ENCODE measurements around the gene NAV2. TPM values are rescaled to one million over a fixed set of nuclear protein-coding genes. Genes with fewer than 3 reads are reported as not detected.

NAV2 gene
- total and polyA plus RNA-seq, 2 experiments from 2014 or later = 26.0 to 45.0 TPM

DNA sequence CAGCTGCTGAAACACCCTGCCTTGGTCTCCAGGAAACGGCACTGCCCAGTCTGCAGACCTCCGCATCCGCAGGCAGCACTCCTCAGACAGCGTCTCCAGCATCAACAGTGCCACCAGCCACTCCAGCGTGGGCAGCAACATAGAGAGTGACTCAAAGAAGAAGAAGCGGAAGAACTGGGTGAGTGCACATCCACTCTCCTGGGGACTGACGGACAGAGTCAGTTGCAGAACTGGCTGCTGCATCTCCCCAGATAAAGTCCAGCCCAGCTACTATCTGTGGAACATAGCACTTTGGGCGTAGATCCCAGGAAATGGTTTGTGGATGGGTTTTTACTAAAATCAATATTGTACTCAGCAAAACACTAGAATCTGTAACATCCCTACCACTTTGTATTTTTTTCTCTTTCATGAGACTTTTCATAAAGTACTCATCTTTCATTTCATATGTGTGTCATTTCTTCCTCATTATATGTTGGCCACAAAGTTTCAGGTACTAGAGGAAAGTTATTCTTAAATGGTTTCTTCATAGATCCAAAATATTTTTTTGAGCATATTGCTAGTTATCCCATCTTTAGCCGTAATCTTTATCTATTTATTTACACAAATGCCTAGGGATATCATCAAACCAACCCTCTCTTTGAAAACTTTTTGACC, 367.5 kb downstream of the NAV2 start (continued):
- TF ChIP-seq, protein P1, sequence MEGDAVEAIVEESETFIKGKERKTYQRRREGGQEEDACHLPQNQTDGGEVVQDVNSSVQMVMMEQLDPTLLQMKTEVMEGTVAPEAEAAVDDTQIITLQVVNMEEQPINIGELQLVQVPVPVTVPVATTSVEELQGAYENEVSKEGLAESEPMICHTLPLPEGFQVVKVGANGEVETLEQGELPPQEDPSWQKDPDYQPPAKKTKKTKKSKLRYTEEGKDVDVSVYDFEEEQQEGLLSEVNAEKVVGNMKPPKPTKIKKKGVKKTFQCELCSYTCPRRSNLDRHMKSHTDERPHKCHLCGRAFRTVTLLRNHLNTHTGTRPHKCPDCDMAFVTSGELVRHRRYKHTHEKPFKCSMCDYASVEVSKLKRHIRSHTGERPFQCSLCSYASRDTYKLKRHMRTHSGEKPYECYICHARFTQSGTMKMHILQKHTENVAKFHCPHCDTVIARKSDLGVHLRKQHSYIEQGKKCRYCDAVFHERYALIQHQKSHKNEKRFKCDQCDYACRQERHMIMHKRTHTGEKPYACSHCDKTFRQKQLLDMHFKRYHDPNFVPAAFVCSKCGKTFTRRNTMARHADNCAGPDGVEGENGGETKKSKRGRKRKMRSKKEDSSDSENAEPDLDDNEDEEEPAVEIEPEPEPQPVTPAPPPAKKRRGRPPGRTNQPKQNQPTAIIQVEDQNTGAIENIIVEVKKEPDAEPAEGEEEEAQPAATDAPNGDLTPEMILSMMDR (conservative IDR thresholded peaks at IDR 0.05; ENCODE audit: low read depth in 2 of 2) = no peak
- TF ChIP-seq, protein P2, sequence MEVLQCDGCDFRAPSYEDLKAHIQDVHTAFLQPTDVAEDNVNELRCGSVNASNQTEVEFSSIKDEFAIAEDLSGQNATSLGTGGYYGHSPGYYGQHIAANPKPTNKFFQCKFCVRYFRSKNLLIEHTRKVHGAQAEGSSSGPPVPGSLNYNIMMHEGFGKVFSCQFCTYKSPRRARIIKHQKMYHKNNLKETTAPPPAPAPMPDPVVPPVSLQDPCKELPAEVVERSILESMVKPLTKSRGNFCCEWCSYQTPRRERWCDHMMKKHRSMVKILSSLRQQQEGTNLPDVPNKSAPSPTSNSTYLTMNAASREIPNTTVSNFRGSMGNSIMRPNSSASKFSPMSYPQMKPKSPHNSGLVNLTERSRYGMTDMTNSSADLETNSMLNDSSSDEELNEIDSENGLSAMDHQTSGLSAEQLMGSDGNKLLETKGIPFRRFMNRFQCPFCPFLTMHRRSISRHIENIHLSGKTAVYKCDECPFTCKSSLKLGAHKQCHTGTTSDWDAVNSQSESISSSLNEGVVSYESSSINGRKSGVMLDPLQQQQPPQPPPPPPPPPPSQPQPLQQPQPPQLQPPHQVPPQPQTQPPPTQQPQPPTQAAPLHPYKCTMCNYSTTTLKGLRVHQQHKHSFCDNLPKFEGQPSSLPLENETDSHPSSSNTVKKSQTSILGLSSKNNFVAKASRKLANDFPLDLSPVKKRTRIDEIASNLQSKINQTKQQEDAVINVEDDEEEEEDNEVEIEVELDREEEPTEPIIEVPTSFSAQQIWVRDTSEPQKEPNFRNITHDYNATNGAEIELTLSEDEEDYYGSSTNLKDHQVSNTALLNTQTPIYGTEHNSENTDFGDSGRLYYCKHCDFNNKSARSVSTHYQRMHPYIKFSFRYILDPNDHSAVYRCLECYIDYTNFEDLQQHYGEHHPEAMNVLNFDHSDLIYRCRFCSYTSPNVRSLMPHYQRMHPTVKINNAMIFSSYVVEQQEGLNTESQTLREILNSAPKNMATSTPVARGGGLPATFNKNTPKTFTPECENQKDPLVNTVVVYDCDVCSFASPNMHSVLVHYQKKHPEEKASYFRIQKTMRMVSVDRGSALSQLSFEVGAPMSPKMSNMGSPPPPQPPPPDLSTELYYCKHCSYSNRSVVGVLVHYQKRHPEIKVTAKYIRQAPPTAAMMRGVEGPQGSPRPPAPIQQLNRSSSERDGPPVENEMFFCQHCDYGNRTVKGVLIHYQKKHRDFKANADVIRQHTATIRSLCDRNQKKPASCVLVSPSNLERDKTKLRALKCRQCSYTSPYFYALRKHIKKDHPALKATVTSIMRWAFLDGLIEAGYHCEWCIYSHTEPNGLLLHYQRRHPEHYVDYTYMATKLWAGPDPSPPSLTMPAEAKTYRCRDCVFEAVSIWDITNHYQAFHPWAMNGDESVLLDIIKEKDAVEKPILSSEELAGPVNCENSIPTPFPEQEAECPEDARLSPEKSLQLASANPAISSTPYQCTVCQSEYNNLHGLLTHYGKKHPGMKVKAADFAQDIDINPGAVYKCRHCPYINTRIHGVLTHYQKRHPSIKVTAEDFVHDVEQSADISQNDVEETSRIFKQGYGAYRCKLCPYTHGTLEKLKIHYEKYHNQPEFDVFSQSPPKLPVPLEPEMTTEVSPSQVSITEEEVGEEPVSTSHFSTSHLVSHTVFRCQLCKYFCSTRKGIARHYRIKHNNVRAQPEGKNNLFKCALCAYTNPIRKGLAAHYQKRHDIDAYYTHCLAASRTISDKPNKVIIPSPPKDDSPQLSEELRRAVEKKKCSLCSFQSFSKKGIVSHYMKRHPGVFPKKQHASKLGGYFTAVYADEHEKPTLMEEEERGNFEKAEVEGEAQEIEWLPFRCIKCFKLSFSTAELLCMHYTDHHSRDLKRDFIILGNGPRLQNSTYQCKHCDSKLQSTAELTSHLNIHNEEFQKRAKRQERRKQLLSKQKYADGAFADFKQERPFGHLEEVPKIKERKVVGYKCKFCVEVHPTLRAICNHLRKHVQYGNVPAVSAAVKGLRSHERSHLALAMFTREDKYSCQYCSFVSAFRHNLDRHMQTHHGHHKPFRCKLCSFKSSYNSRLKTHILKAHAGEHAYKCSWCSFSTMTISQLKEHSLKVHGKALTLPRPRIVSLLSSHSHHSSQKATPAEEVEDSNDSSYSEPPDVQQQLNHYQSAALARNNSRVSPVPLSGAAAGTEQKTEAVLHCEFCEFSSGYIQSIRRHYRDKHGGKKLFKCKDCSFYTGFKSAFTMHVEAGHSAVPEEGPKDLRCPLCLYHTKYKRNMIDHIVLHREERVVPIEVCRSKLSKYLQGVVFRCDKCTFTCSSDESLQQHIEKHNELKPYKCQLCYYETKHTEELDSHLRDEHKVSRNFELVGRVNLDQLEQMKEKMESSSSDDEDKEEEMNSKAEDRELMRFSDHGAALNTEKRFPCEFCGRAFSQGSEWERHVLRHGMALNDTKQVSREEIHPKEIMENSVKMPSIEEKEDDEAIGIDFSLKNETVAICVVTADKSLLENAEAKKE (CRISPR knock-in tag; IDR thresholded peaks at IDR 0.05) = no peak

DNA sequence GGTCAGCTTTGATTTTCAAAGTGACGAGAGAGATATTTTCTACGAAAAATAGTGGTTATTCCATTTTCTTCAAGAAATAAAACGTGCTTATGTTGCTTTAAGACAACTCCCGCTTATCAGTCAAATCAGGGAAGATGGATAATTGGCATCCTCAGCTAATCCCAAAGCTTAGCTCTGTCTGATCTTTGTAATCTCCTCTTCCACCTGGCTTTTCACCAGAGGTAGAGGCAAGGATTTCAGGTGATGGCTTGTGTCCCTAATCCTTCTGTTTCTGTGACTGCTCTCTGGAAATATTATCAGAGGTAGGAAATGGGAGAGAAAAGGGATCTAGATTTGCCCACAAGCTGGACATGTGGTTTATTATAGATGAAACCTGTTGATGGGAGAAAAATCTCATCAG, 368.7 kb downstream of the NAV2 start:
- ATAC-seq = no peak
- H3K36me3 ChIP-seq (ENCODE audit: insufficient read depth) = peaks cover 33% of the 10 kb centered on the region
- no peak overlapping the region for H3K27ac Mint-ChIP-seq
- TF ChIP-seq, protein P2 (CRISPR knock-in tag; IDR thresholded peaks at IDR 0.05) = no peak
- TF ChIP-seq ZNF331 (CRISPR knock-in tag; IDR thresholded peaks at IDR 0.05; ENCODE audit: low read depth) (no peak), EZH2 (IDR thresholded peaks at IDR 0.05; ENCODE audit: low read depth, unreplicated experiment) (no peak)

More for the DNA sequence above, 368.7 kb downstream of the NAV2 start:
- Histone ChIP-seq H2AFZ (no peak overlapping the region), H3F3A (replicated peaks; ENCODE audit: low read depth) (no peaks in the 10 kb centered on the region), H3K4me2 (no peak overlapping the region), H3K79me2 (replicated peaks; ENCODE audit: insufficient read depth) (no peaks in the 10 kb centered on the region), H3K4me1 (ENCODE audit: insufficient read depth) (no peaks in the 10 kb centered on the region), H3K4me3 (no peak overlapping the region), H3K27me3 (ENCODE audit: insufficient read depth) (no peaks in the 10 kb centered on the region), H3K27ac (ENCODE audit: low read depth) (no peak overlapping the region), H3K9me2 (ENCODE audit: insufficient read depth) (0 out of 2 replicates have a peak, but pooled peaks cover 2% of the 10 kb centered on the region), H4K20me1 (replicated peaks; ENCODE audit: insufficient read depth) (0 out of 2 replicates have a peak, but pooled peaks cover 4% of the 10 kb centered on the region)
- Mint-ChIP-seq H3K27me3 (ENCODE audit: insufficient read depth, low read depth, poor library complexity) (peaks cover 4% of the 10 kb centered on the region), H3K36me3 (ENCODE audit: low read depth) (peaks cover 89% of the 10 kb centered on the region), H3K9me3 (no peaks in the 10 kb centered on the region), H3K4me3 (no peak overlapping the region), H3K4me1 (no peaks in the 10 kb centered on the region)
- no peak for DNase-seq (ENCODE audit: low spot score)

Measured in GM23338 (cell line).